Mucosa of gallbladder (tissue), 1 donor: Measurements from ENCODE around the gene EIF4E1B. TPM values are rescaled to one million over a fixed set of nuclear protein-coding genes. Genes with fewer than 3 reads are reported as not detected.

Source experiments
- DNase-seq: peaks from one replicate; pipeline ENCODE4 v3.0.0-alpha.2; 2020; ENCODE audit warnings: low spot score
- total RNA-seq: library from RNA; stranded (reverse); gene quantifications from one replicate; pipeline ENCODE4 v1.2.1, GENCODE V29; 2021
- donor health status: DM: no; HTN: no; CAD: no.

EIF4E1B gene
- total RNA-seq, 1 donor from 2014 or later: not detected

- no peak for DNase-seq
Observed at GRCh38 chr5:176663566-176663965, 33.1 kb downstream of the EIF4E1B start.

- DNase-seq: no peak
Observed at GRCh38 chr5:176664479-176664878, 34.0 kb downstream of the EIF4E1B start.

DNA sequence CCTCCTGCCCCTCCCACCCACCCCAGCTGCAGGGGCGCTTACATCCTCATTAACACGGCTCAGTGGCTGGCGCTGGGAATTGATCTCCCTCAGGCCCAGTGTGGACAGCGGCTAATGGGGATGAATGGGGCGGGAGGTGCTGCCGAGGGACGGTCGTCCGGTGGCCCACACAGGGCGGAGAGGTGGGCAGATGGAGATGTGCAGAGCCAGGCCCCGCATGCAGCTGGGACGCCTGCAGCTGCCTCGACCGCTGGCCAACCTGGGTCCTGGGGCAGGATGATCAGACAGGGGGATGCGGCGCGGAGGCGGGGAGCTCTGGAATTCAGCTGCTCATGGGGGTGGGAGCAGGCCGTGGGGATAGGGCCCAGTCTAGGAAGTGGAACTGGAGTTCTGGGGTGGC is 34.4 kb downstream of the EIF4E1B start:
- no peak for DNase-seq

GRCh38 chr5:176665517-176665916 is 35.0 kb downstream of the EIF4E1B start:
- no peak for DNase-seq

DNA sequence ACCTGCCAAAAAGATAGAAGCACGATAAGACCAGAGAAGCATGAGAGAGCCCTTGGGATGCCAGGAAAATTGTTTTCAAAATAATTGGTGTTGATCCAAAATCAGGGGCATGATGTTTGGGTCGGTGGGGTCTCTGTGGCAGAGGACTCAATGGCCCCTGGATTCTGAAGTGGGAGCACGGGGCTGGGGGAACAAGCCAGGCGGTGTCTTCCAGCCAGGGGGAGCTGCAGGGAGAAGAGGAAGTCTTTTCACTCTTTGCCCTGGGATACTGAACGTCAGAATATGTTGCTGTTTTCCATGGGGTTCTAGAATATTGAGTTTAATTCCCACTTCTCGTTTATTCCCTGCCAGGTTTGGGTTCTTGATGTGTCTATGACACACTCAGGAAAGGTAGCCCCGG is 37.2 kb downstream of the EIF4E1B start:
- no peak for DNase-seq

DNA sequence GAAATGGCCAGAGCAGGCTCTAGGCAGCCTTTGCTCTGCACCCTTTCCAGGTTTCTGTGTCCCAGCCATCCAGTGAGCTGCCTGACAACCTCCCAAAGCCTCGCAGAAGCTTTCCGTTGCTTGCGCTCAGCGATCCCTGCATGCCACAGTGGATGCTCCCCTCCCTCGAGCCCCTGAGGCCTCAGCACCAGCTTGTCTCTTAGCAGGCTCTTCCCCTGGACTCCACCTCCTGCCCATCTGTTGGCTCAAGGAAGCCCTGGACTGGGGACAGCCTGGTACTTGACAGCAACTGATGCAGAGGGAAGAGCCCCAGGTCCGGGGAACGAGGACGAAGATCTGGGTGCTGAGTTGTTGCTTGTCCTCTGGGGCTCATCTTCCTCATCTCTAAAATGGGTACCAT is 40.0 kb downstream of the EIF4E1B start:
- no peak for DNase-seq

DNA sequence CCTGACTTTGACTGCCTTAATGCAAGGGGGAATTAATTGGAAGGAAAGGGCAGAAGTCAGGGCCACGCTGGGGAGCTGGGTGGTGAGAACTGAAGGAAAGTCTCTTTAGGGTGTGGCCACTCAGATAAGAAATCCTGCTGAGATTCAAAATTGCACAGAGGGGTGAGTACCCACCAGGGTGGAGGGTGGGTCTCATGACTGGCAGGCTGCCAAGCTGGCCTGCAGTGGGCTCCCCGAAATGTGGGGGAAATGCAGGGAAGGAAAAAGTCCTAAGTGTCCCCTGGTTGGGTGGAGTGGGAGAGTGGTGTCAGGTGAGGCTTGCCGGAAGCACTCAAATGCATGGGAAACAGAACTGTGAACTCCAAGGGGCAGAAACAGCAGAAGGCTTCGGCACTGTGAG is 40.9 kb downstream of the EIF4E1B start:
- no peak for DNase-seq

GRCh38 chr5:176671890-176672747 is 41.6 kb downstream of the EIF4E1B start:
- no peak for DNase-seq

DNA sequence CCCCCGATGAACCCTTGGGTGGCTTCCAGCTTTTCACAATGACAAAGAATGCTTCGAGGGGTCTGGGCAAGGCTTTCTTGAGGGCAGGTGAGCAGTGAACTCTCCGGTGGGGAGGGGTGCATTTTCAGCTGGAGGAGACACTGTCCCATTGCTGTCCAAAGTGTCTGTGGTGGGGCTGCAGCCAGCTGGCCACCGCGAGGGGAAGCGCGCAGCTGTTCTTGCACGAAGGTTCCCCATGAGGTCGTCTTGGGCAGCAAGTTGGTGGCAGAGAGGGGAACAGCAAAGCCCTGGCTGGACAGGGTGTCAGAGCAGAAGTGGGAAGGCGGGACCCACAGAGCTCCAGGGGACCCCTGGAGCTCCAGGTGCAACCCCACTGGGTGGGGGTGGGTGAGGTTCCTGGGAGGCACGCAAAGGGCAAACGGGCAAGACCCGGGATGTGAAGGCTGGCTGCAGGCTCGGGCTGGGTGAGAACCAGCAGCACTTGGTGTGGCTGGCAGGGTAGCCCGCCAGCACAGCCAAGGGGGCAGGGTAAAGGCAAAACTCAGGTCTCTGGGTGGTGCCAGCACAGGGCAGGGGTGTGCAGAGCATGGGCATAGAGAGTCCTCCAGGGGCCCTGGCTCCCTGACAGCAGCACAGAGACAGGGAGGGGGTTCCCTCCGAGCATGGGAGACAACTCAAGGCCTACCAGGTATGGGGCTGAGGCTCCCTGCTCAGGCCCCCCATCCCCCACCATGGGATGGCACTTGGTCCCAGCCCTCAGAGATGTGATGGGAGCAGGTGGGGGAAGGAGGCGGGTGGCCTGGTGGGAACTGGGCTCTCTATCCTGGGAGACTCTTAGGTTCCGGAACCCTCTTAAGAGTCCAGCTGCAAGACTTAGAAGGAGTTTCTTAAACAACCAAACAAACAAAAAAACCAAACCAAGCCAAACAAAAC is 43.4 kb downstream of the EIF4E1B start:
- no peak for DNase-seq

DNA sequence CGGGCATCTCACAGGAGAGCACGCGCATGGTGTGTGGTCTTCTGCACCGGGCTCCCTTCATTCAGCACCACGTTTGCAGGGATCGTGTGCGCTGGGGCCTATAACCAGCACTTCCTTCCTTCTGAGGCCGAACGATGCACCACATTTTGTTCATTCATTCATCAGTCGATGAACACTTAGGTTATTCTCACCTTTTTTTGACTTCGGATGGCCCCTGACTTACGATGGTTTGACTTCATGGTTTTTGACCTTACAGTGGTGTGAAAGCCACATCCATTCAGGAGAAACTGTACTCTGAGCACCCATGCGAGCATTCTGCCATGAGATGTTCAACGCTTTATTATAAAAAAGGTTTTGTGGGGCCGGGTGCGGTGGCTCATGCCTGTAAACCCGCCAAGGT is 44.3 kb downstream of the EIF4E1B start:
- no peak for DNase-seq

GRCh38 chr5:176675676-176676360 is 45.3 kb downstream of the EIF4E1B start:
- DNase-seq: no peak

GRCh38 chr5:176676361-176676824 is 45.9 kb downstream of the EIF4E1B start:
- DNase-seq: no peak

DNA sequence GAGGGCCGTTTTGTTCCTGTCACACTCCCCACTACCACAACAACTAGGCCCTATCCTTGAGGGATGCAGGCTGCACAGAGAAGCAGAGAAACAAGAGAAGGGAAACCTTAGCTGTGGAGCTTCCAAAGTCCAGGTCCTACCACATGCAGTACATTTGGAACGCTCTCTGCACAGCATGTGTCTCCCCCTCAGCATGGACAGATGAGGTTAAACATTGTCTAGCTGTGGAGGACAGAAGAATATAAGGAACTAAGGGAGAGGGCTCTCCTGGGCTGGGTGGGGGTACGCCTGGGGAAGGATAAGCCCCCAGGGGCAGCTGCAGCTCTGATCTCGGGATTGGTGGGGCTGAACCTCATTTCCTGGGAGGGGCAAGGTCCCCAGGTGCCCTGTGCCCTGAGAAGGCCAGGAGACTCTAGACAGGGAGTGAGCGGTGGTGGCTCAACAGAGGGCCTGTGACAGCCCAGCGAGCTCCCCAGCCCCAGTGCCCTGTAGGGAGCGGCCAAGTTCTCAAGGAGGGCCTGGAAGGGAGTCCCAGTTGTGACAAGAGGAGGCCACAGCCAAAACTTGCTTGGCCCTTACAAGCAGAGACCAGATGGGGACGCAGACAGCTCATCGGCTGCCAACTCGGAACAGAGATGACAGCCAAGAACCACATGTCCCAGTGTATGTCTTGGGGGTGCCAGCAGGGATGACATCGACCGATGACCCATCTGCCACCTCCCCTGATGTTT is 46.9 kb downstream of the EIF4E1B start:
- no peak for DNase-seq

GRCh38 chr5:176678584-176678983 is 48.1 kb downstream of the EIF4E1B start:
- DNase-seq: no peak

DNA sequence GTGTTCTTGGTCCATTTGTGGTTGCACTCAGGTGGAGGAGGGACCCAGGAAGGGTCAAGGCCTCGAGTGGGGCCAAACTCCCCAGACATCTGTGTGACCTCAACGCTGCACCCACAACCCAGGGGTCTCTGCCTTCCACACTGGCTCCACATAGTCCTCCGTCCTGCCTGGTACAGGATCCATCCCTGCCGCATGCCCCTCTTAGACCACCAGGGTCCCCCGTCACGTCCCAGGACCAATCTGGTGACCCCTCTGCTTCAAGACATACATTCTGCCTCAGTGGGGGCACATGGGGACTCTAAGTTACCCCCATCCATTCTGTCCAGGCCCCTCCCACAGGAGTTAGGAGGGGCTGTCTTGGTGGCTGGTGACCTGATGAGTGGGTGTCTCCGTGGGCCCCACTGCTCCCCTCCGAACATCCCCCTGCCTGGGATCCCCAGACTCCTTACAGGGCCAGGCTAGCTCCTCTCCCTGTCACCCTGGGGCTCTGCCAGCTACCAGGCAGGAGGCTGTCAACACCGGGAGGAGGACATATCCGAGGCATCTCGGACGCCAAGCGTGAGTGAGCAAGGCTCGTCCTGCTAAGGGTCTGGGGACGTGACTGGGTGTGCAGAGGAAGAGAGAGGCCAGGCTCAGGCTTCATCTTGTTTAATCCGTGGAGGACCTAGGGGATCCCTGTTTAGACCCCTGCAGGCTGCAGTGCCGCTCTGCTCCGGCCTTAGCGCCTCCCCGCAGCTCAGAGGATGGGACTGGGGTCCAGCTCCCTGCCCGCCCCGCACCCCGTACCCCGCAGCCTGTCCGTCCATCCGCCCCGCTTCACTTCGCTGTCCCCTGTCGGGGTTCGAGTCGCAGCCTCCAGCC is 49.1 kb downstream of the EIF4E1B start:
- DNase-seq: no peak

GRCh38 chr5:176680226-176680563 is 49.7 kb downstream of the EIF4E1B start:
- DNase-seq: no peak

GRCh38 chr5:176682016-176682531 is 51.6 kb downstream of the EIF4E1B start:
- DNase-seq: no peak

GRCh38 chr5:176685010-176685409 is 54.5 kb downstream of the EIF4E1B start:
- no peak for DNase-seq

GRCh38 chr5:176687247-176687646 is 56.8 kb downstream of the EIF4E1B start:
- no peak for DNase-seq

- no peak for DNase-seq
Observed at GRCh38 chr5:176687881-176688280, 57.4 kb downstream of the EIF4E1B start.
